HG02642 (cell line): ENCODE results near the gene GPBP1.

Experiments
- ATAC-seq: cut with Tn5 transposase; IDR thresholded peaks from one replicate; pipeline ENCODE4 v1.9.1; 2021; ENCODE audit warnings: mild to moderate bottlenecking; ENCODE audit not compliant: unreplicated experiment, poor library complexity

The GPBP1 gene

GRCh38 chr5:57207007-57207653 lies 33.3 kb downstream of the GPBP1 start:
- no peak for ATAC-seq

- no peak for ATAC-seq
Measured at GRCh38 chr5:57207681-57208080, 33.8 kb downstream of the GPBP1 start.

- no peak for ATAC-seq
Measured at GRCh38 chr5:57209316-57210040, 35.6 kb downstream of the GPBP1 start.

GRCh38 chr5:57210633-57211032 lies 36.8 kb downstream of the GPBP1 start:
- no peak for ATAC-seq

DNA sequence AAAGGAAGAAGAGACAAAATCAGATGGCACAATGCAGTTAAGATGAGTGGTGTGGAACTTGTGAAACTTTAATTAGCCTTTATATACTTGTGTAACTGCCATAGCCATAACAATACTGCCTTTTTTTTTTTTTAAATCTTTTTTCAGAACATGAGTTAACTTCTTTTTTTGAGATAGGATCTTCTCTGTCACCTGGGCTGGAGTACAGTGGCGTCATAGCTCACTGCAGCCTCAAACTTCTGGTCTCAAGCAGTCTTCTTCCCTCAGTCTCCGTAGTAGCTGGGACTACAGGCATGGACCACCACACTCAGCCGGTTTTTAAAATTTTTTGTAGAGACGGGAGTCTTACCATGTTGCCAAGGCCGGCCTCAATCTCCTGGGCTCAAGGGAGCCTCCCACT lies 37.2 kb downstream of the GPBP1 start:
- ATAC-seq: no peak

GRCh38 chr5:57215629-57216195 lies 41.9 kb downstream of the GPBP1 start:
- ATAC-seq: no peak

DNA sequence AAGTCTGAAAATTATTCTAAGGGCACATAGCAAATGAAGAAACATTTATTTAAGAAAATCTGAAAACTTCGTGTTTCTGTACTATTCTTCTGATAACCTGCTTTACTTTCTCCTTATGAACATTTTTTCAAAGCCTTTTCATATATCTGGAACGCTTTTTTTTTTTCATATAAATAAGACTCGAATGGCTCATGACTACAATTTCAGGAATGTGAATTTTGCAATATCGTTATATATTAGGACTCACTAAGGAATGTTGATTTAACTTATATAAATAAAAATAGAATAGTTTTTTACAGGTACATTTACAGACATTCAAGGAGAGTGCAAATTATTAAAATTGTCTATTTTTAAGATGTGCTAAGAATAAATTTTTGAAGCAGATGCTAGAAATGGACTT lies 42.9 kb downstream of the GPBP1 start:
- ATAC-seq: no peak

GRCh38 chr5:57219386-57219785 lies 45.5 kb downstream of the GPBP1 start:
- no peak for ATAC-seq

- no peak for ATAC-seq
Measured at GRCh38 chr5:57221049-57221568, 47.2 kb downstream of the GPBP1 start.

DNA sequence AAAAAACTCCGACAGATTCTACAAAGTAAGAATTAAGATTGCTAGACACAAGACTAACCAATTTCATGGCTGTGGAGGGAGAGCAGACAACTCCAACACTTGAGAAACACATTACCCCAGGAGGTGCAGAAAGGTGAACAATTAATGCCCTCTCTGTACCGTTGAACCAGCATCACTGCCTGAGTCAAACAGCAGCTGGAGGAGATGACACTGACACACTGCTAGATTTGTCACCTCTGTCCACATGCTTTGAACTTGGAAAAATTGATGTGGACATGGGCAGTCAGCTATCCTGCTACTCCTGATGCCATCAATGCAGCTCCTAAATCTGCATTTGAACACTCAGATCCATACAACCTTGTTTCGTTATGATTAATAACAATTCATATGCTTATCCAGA lies 51.7 kb downstream of the GPBP1 start:
- ATAC-seq: no peak

DNA sequence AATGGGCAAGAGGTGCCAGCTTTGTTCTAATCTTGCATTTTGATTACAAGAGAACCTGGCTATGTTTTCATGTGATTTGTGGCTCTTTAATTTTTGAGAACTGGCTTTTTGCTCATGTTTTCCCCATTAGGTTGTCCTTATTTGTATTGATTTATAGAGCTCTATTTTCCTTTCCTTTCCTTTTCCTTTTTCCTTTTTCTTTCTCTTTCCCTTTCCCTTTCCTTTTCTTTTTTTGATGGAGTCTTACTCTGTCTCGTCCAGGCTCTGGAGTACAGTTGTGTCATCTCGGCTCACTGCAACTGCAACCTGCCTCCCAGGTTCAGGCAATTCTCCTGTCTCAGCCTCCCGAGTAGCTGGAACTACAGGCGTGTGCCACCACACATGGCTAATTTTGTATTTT lies 55.5 kb downstream of the GPBP1 start:
- ATAC-seq: no peak

DNA sequence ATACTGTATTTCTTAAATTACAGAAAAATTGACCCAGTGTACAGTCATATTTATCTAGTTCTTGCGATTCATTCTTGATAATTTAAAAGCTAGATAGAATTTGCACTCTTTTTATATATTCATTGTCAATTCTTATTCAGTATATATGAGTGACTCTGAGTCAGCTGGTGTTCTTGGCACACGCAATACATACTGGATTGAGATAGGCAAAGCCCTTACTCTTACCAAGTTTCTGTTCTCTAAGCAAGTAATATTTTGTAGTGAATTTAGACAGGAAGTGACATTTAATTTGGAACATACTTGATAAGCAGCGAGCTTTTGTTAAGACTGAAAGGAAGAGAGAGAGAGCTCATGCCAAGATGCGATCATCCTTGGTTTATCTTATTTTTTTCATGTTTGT lies 57.7 kb downstream of the GPBP1 start:
- no peak for ATAC-seq

DNA sequence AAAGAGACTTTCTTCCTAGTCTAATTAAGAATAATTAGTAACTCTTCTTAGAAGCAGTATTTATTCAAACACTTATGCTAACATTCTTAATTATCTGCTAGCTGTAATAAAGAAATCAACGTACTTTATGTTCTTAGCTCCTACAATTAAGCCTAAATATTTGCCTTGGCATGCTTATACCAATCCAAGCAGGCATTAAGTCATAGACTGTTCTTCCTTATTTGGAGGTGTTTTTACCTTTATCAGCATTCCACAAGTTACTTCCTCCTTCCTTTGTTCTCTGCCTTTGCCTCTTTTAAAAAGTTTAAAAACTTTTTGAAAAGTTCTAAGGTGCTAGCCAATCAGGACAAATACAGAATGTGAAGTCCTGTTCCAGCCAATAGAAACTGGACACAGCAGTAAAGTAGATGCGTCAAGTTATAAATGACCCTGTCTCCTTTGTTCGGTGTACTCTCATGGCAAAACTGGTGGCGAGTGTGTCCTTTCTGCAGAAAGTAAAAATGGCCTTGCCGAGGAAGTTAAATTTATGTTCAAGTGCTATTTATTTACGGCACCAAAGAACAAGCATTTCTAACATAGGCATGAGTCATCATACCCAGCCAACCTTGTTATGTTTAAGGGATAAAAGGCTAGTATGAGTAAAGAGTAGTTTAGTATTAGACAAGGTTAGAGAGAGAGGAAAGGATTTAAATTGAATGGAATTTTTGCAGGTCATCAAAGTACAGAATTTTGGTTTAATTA lies 58.6 kb downstream of the GPBP1 start:
- no peak for ATAC-seq

GRCh38 chr5:57243286-57244137 lies 69.7 kb downstream of the GPBP1 start:
- no peak for ATAC-seq

DNA sequence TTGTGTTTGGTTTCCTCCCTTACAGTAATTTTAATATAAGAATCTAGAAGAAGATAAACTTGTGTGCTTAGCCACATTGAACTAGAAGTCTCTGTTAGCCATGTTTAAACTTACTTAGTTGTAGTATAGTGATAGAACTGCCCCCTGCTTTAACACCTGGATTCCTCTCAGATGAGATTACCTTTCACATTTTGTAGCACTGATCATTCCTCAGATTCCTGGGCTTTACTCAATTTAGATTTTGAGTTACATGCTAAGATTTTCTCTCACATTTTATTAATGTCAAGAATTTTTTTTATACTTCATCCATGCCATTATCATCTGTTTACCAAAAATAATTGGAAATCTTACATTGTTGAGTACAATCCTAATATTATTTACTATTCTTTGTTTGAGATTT lies 70.5 kb downstream of the GPBP1 start:
- no peak for ATAC-seq

GRCh38 chr5:57246426-57246825 lies 72.6 kb downstream of the GPBP1 start:
- ATAC-seq: no peak

GRCh38 chr5:57247765-57248164 lies 73.9 kb downstream of the GPBP1 start:
- ATAC-seq: no peak

GRCh38 chr5:57249265-57249874 lies 75.5 kb downstream of the GPBP1 start:
- no peak for ATAC-seq

GRCh38 chr5:57258052-57258451 lies 84.2 kb downstream of the GPBP1 start:
- no peak for ATAC-seq

DNA sequence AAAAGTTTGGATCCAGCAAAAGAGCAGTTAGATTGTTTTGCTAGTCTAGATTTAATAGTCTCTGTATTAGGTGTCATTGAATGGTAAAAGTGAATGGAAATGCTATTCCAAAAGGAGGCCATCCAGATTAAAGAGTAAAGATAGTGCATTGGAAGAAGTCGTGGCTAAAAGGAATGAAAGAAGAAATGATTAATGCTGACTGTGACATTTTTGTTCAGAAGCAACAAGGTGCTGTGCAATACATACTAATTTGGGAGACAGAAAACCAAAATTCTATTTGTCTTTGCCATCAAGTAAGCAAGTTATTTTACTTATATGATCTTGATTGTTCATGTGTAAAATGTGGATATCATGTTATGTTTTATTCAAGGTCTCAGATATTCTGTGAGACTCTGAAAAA lies 85.1 kb downstream of the GPBP1 start:
- no peak for ATAC-seq
